Gastrocnemius medialis (tissue), 4 donors: ENCODE data around the gene EIF3J.

ENCODE experiments used
- POLR2A ChIP-seq, 2 donors: fragments of 450-650 bp; IDR thresholded peaks; one replicate each; pipeline ENCODE4 v1.6.1; 2017; ENCODE audit warnings: antibody characterized with exemption in 2 of 2, mild to moderate bottlenecking in 2 of 2, moderate library complexity in 2 of 2
- TF ChIP-seq, protein P1 (sequence below), 5 experiments: fragments of 450-650 bp in 3 of 5; fragments of 200-600 bp in 2 of 5; sonication (generic) in 2 of 5; IDR thresholded peaks in 4 of 5; conservative IDR thresholded peaks in 1 of 5; 1 replicate in 4 of 5; 2 replicates in 1 of 5; pipeline ENCODE4 v1.5.1; 2016 to 2019; ENCODE audit warnings: antibody characterized with exemption in 5 of 5, mild to moderate bottlenecking in 3 of 5, moderate library complexity in 3 of 5

DNA sequence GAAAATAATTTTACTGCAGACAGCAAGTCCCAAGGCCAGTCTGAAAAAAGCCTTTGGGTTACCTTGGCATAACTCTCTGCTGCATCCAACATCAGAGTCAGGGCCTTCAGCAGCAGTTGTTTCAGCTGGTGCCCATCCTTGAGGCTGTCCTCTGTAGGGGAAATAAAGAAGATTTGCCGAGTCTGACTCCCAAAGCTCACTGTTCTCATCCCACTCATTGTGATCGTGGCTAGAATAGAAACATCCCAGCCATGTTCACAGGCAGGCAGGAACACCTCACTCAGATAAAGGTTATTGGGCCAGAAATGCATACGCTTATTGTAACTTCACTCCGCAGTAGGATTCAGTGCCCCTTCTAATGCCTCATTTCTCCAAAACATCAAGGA lies 29.2 kb downstream of the EIF3J start:
- TF ChIP-seq, protein P1, sequence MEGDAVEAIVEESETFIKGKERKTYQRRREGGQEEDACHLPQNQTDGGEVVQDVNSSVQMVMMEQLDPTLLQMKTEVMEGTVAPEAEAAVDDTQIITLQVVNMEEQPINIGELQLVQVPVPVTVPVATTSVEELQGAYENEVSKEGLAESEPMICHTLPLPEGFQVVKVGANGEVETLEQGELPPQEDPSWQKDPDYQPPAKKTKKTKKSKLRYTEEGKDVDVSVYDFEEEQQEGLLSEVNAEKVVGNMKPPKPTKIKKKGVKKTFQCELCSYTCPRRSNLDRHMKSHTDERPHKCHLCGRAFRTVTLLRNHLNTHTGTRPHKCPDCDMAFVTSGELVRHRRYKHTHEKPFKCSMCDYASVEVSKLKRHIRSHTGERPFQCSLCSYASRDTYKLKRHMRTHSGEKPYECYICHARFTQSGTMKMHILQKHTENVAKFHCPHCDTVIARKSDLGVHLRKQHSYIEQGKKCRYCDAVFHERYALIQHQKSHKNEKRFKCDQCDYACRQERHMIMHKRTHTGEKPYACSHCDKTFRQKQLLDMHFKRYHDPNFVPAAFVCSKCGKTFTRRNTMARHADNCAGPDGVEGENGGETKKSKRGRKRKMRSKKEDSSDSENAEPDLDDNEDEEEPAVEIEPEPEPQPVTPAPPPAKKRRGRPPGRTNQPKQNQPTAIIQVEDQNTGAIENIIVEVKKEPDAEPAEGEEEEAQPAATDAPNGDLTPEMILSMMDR (IDR thresholded peaks at IDR 0.05 in 4 of 5, conservative IDR thresholded peaks at IDR 0.05 in 1 of 5): no peak
- no peak for TF ChIP-seq POLR2A (IDR thresholded peaks at IDR 0.05)
